ENCODE results near the gene BBLN. TPM values are rescaled to one million over a fixed set of nuclear protein-coding genes. Genes with fewer than 3 reads are reported as not detected.
"Not testable (repeated sequence)": the region's sequence is repeated elsewhere in the genome, so short reads cannot be mapped to it uniquely, and the experiment has no call there.

The BBLN gene
- total and polyA plus RNA-seq, 2 donors (not counting 1 experiment from before 2014, with no cell fraction given), result 44.3 to 148 TPM

DNA sequence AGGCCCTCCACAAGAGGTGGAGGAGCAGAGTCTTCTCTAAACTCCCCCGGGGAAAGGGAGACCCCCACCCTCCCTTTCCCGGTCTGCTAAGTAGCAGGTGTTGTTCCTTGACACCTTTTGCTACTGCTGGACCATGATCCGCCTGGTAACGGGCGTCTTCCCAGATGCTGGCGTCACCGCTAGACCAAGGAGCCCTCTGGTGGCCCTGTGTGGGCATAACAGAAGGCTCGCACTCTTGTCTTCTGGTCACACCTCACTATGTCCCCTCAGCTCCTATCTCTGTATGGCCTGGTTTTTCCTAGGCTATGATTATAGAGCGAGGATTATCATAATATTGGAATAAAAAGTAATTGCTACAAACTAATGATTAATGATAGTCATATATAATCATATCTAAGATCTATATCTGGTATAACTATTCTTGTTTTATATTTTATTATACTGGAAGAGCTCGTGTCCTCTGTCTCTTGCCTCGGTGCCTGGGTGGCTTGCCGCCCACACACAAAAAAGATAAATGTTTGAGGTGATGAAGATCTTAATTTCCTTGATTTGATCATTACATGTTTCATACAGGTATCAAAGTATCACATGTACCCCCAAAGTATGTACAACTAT lies 30.0 kb upstream of the BBLN start:
- H3K27me3 Mint-ChIP-seq, result peaks cover 16% of the 10 kb centered on the region
- DNase-seq; H3K4me2 ChIP-seq (replicated peaks; ENCODE audit: low read depth, low read length, poor library complexity, severe bottlenecking); H3K4me3 ChIP-seq (ENCODE audit: control extremely low read depth in 1 of 5, extremely low read depth in 1 of 5, insufficient read depth in 1 of 5, low read depth in 2 of 5, low read length in 4 of 5); H3K27ac ChIP-seq (ENCODE audit: low read length in 2 of 2); H3K36me3 ChIP-seq (replicated peaks in 1 of 2; ENCODE audit: control extremely low read depth in 1 of 2, control insufficient read depth in 1 of 2, extremely low read depth in 1 of 2, insufficient read depth in 2 of 2, low read length in 1 of 2); H3K9ac ChIP-seq (ENCODE audit: low read length); H3K9me3 ChIP-seq (ENCODE audit: control extremely low read depth in 1 of 3, control insufficient read depth in 2 of 3, insufficient read depth in 1 of 3, low read length in 2 of 3); H3K27me3 ChIP-seq (replicated peaks in 1 of 4; ENCODE audit: control extremely low read depth in 1 of 4, control insufficient read depth in 3 of 4, insufficient read depth in 4 of 4, low read length in 3 of 4); ATAC-seq (ENCODE audit: low read depth); H3K9me3 Mint-ChIP-seq (ENCODE audit: insufficient read depth); POLR2A ChIA-PET; H2AFZ ChIP-seq (ENCODE audit: insufficient read depth, low read depth, low read length, poor library complexity, severe bottlenecking): not testable (repeated sequence)
- H3K4me1 Mint-ChIP-seq, result peaks cover 31% of the 10 kb centered on the region
- peak overlapping the region; percentile 95 for H3K4me3 Mint-ChIP-seq
- peaks cover 25 to 31% of the 10 kb centered on the region in 2 donors for H3K4me1 ChIP-seq (ENCODE audit: control insufficient read depth in 2 of 2, insufficient read depth in 2 of 2, low read length in 2 of 2)
- H4K20me1 ChIP-seq (ENCODE audit: control insufficient read depth, insufficient read depth, low read length, poor library complexity, severe bottlenecking), result peaks cover 12% of the 10 kb centered on the region
- 8% methylated on average over 4 of the region's 12 CpGs for WGBS (ENCODE audit: insufficient coverage)
- H3K27ac Mint-ChIP-seq, result peak overlapping the region; percentile 67
- TF ChIP-seq, protein P1, sequence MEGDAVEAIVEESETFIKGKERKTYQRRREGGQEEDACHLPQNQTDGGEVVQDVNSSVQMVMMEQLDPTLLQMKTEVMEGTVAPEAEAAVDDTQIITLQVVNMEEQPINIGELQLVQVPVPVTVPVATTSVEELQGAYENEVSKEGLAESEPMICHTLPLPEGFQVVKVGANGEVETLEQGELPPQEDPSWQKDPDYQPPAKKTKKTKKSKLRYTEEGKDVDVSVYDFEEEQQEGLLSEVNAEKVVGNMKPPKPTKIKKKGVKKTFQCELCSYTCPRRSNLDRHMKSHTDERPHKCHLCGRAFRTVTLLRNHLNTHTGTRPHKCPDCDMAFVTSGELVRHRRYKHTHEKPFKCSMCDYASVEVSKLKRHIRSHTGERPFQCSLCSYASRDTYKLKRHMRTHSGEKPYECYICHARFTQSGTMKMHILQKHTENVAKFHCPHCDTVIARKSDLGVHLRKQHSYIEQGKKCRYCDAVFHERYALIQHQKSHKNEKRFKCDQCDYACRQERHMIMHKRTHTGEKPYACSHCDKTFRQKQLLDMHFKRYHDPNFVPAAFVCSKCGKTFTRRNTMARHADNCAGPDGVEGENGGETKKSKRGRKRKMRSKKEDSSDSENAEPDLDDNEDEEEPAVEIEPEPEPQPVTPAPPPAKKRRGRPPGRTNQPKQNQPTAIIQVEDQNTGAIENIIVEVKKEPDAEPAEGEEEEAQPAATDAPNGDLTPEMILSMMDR (IDR thresholded peaks at IDR 0.05), result peak; percentile 70
- CTCF ChIA-PET, result interaction anchor here (6.1 kb wide), 1 partner anchor 13 kb away, joined by 49 read pairs; no protein-coding TSS in a partner anchor
- peaks cover 23% of the 10 kb centered on the region for H3K79me2 ChIP-seq (ENCODE audit: control insufficient read depth, insufficient read depth, low read length)
- intact Hi-C loops (cut with micrococcal nuclease), result loop anchor here (2.0 to 10.0 kb wide), 4 partner anchors 212 to 907 kb away; partner anchors contain the start of genes KYAT1, LRRC8A, MIGA2 and SH2D3C

DNA sequence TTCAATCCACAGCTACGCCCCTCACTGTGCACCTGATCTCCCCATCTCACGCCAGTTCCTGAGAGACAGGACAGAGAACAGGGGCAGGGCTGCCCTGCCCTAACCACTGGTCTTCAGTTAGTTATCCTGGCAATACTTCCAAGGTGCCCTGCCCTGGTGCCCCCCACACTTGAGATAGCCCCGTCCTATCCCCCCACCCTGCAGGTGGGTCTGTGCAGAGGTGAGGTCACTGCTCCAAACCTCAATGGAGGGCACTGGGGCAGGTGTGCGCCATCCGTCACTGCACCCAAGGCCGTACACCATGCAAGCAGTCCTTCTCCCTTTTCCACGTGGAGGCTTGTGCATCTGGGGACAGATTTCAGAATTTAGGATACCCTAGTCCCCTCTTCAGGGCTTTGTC lies 29.4 kb upstream of the BBLN start:
- H3K4me1 ChIP-seq (ENCODE audit: control insufficient read depth in 2 of 2, insufficient read depth in 2 of 2, low read length in 2 of 2), result peaks cover 20 to 26% of the 10 kb centered on the region in 2 donors
- H3K36me3 ChIP-seq (replicated peaks in 1 of 2; ENCODE audit: control extremely low read depth in 1 of 2, control insufficient read depth in 1 of 2, extremely low read depth in 1 of 2, insufficient read depth in 2 of 2, low read length in 1 of 2); H4K20me1 ChIP-seq (ENCODE audit: control insufficient read depth, insufficient read depth, low read length, poor library complexity, severe bottlenecking); H3K27me3 ChIP-seq (replicated peaks in 1 of 4; ENCODE audit: control extremely low read depth in 1 of 4, control insufficient read depth in 3 of 4, insufficient read depth in 4 of 4, low read length in 3 of 4); H3K4me3 ChIP-seq (ENCODE audit: control extremely low read depth in 1 of 5, extremely low read depth in 1 of 5, insufficient read depth in 1 of 5, low read depth in 2 of 5, low read length in 4 of 5); POLR2A ChIA-PET; H3K27ac Mint-ChIP-seq; H3K27ac ChIP-seq (ENCODE audit: low read length in 2 of 2); intact Hi-C loops (cut with micrococcal nuclease); H3K4me3 Mint-ChIP-seq; H3K4me2 ChIP-seq (replicated peaks; ENCODE audit: low read depth, low read length, poor library complexity, severe bottlenecking); DNase-seq; ATAC-seq (ENCODE audit: low read depth); H3K9me3 ChIP-seq (ENCODE audit: control extremely low read depth in 1 of 3, control insufficient read depth in 2 of 3, insufficient read depth in 1 of 3, low read length in 2 of 3); H3K9me3 Mint-ChIP-seq (ENCODE audit: insufficient read depth); H2AFZ ChIP-seq (ENCODE audit: insufficient read depth, low read depth, low read length, poor library complexity, severe bottlenecking); H3K9ac ChIP-seq (ENCODE audit: low read length); CTCF ChIA-PET: not testable (repeated sequence)
- peaks cover 21% of the 10 kb centered on the region for H3K27me3 Mint-ChIP-seq
- 71% methylated on average over 6 of the region's 7 CpGs for WGBS (ENCODE audit: insufficient coverage)
- H3K4me1 Mint-ChIP-seq, result peaks cover 25% of the 10 kb centered on the region
- H3K79me2 ChIP-seq (ENCODE audit: control insufficient read depth, insufficient read depth, low read length), result peaks cover 17% of the 10 kb centered on the region

DNA sequence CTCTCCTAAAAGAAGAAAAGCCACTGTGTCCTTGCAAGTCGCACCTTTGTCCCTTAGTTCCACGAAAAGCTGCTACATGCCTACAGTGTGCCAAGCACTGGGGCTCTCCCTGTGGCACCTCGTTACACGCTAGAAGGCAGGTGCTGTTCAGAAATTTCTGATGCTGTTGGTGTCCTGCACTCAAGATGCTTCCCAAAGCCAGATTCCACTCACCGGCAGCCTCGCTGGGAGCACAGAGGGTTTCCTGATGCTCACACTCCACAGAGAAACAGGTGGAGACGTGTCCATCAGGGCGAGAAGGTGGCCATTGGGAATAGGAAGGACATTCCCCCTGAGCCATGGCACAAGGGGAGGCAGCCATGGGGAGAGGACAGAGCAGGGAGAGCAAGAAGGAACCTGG lies 28.7 kb upstream of the BBLN start:
- Histone ChIP-seq H3K79me2 (ENCODE audit: control insufficient read depth, insufficient read depth, low read length) (peaks cover 10% of the 10 kb centered on the region), H3K4me1 (ENCODE audit: control insufficient read depth in 2 of 2, insufficient read depth in 2 of 2, low read length in 2 of 2) (peaks cover 13 to 19% of the 10 kb centered on the region in 2 donors)
- H2AFZ ChIP-seq (ENCODE audit: insufficient read depth, low read depth, low read length, poor library complexity, severe bottlenecking); POLR2A ChIA-PET; H3K27ac ChIP-seq (ENCODE audit: low read length in 2 of 2); ATAC-seq (ENCODE audit: low read depth); H3K4me3 Mint-ChIP-seq; H3K27ac Mint-ChIP-seq; H3K9me3 ChIP-seq (ENCODE audit: control extremely low read depth in 1 of 3, control insufficient read depth in 2 of 3, insufficient read depth in 1 of 3, low read length in 2 of 3); H3K27me3 ChIP-seq (replicated peaks in 1 of 4; ENCODE audit: control extremely low read depth in 1 of 4, control insufficient read depth in 3 of 4, insufficient read depth in 4 of 4, low read length in 3 of 4); H3K36me3 ChIP-seq (replicated peaks in 1 of 2; ENCODE audit: control extremely low read depth in 1 of 2, control insufficient read depth in 1 of 2, extremely low read depth in 1 of 2, insufficient read depth in 2 of 2, low read length in 1 of 2); H3K4me3 ChIP-seq (ENCODE audit: control extremely low read depth in 1 of 5, extremely low read depth in 1 of 5, insufficient read depth in 1 of 5, low read depth in 2 of 5, low read length in 4 of 5); H3K9ac ChIP-seq (ENCODE audit: low read length); intact Hi-C loops (cut with micrococcal nuclease); H3K4me2 ChIP-seq (replicated peaks; ENCODE audit: low read depth, low read length, poor library complexity, severe bottlenecking); DNase-seq; H3K9me3 Mint-ChIP-seq (ENCODE audit: insufficient read depth); H4K20me1 ChIP-seq (ENCODE audit: control insufficient read depth, insufficient read depth, low read length, poor library complexity, severe bottlenecking): not testable (repeated sequence)
- CTCF ChIA-PET, result interaction anchor here (1.3 kb wide), 1 partner anchor 16 kb away, joined by 3 read pairs; no protein-coding TSS in a partner anchor
- peaks cover 25% of the 10 kb centered on the region for H3K27me3 Mint-ChIP-seq
- WGBS (ENCODE audit: insufficient coverage), result 96% methylated on average over 5 of the region's 8 CpGs
- H3K4me1 Mint-ChIP-seq, result peaks cover 18% of the 10 kb centered on the region

Data from B cell (primary cell).